GM10266 (cell line): ENCODE data around the gene KLF18.

Experiments used
- DNase-seq: peaks from one replicate; pipeline ENCODE4 v3.0.0; 2012; ENCODE audit errors: extremely low spot score
- CTCF ChIP-seq: IDR thresholded peaks from 2 replicates; pipeline ENCODE4 v1.5.1; 2012; ENCODE audit warnings: mild to moderate bottlenecking, low read depth; ENCODE audit not compliant: control insufficient read depth, insufficient read depth; ENCODE audit errors: missing control alignments

KLF18 gene

GRCh38 chr1:44138239-44138638 lies 3.2 kb downstream of the KLF18 start:
- no peak for TF ChIP-seq CTCF
- no peak for DNase-seq

- TF ChIP-seq CTCF, result no peak
Observed at GRCh38 chr1:44135886-44136285, 5.5 kb downstream of the KLF18 start.

GRCh38 chr1:44134071-44134920 lies 7.1 kb downstream of the KLF18 start:
- no peak for DNase-seq
- TF ChIP-seq CTCF, result no peak

More at GRCh38 chr1:44135886-44136285, 5.5 kb downstream of the KLF18 start:
- DNase-seq, result no peak

GRCh38 chr1:44131411-44131810 lies 10.0 kb downstream of the KLF18 start:
- no peak for TF ChIP-seq CTCF
- DNase-seq, result no peak

- no peak for TF ChIP-seq CTCF
Observed at GRCh38 chr1:44129616-44130500, 11.6 kb downstream of the KLF18 start.

GRCh38 chr1:44120398-44120949 lies 21.0 kb downstream of the KLF18 start:
- DNase-seq, result no peak
- no peak for TF ChIP-seq CTCF

More at GRCh38 chr1:44129616-44130500, 11.6 kb downstream of the KLF18 start:
- no peak for DNase-seq
